Loucy (cell line): Measurements from ENCODE around the gene TNNI2.

Experiments
- CTCF ChIP-seq: fragments of 200-600 bp; sonication (generic); conservative IDR thresholded peaks from 2 replicates; pipeline ENCODE4 v1.5.1; 2014; ENCODE audit warnings: mild to moderate bottlenecking, antibody characterized with exemption, low read length
- EZH2phosphoT487 ChIP-seq: fragments of 200-600 bp; IDR thresholded peaks from 2 replicates; pipeline ENCODE4 v1.6.1; 2018; ENCODE audit warnings: antibody characterized with exemption, mild to moderate bottlenecking, moderate library complexity, borderline replicate concordance

GRCh38 chr11:1861435-1862411, 22.9 kb downstream of the TNNI2 start:
- TF ChIP-seq CTCF (no peak), EZH2phosphoT487 (no peak)
